ENCODE data around the gene BABAM1.

BABAM1 gene

GRCh38 chr19:17327654-17328516, 60.6 kb downstream of the BABAM1 start:
- Histone ChIP-seq H3K4me3 (ENCODE audit: low read depth, low read length) (no peak overlapping the region), H3K36me3 (replicated peaks) (no peaks in the 10 kb centered on the region), H3K27ac (no peak overlapping the region), H3K27me3 (replicated peaks) (no peaks in the 10 kb centered on the region)
- TF ChIP-seq, protein P1, sequence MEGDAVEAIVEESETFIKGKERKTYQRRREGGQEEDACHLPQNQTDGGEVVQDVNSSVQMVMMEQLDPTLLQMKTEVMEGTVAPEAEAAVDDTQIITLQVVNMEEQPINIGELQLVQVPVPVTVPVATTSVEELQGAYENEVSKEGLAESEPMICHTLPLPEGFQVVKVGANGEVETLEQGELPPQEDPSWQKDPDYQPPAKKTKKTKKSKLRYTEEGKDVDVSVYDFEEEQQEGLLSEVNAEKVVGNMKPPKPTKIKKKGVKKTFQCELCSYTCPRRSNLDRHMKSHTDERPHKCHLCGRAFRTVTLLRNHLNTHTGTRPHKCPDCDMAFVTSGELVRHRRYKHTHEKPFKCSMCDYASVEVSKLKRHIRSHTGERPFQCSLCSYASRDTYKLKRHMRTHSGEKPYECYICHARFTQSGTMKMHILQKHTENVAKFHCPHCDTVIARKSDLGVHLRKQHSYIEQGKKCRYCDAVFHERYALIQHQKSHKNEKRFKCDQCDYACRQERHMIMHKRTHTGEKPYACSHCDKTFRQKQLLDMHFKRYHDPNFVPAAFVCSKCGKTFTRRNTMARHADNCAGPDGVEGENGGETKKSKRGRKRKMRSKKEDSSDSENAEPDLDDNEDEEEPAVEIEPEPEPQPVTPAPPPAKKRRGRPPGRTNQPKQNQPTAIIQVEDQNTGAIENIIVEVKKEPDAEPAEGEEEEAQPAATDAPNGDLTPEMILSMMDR (IDR thresholded peaks at IDR 0.05; ENCODE audit: low read depth, low read length, missing control alignments): peak; percentile 17
- DNase-seq: no peak
- in situ Hi-C loops (cut with HindIII; ENCODE audit: low pct_ligation_motif_present, low sequenced_read_pairs): no loop called here
